ENCODE data around the gene FANCE. TPM values are rescaled to one million over a fixed set of nuclear protein-coding genes. Genes with fewer than 3 reads are reported as not detected.

The FANCE gene
- total and polyA plus RNA-seq, 9 of the 15 experiments (the other 6 are each of a cell fraction or from before 2014, with no cell fraction given), result 5.7 to 30.2 (median 17.0) TPM

DNA sequence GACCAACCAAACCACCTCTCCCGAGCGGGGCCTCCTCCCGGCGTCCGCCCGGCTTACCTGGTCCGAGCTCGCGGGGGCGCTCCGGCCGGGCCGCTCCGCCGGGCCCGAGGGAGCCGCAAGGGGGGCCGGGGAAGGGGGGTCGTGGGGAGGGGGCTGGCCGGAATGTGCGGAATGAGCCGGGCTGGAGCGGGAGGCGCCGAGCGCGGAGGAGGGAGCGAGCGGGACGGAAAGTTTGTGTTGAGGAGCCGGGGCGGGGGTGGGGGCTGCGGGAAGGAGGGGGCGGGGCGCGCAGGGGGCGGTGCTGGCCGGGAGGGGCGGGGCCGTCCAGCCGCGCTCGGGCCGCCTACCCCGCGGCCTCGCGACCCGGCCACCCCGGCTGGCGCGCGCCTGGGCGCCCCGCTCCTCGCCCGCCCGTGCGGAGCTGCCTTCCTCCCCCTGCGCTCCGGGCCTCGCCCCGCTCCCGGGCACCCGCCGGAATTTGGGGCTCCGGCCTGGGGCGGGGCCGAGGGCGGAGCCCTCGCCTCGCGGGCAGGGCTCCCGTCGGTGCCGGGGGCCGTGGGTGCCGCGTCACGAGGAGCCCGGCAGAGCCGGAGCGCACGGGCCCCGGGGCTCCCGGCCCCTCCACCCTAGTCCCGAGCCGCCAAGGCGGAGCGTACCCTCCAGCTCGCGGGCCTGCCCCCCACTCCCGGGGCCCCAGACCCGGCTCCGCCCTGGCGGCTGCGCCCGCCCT, 44.9 kb downstream of the FANCE start, which contains the start of gene TEAD3 (continued):
- no peak for TF ChIP-seq ESRRA (IDR thresholded peaks at IDR 0.05; ENCODE audit: borderline replicate concordance, low read depth)
- no peak for TF ChIP-seq TAL1 (IDR thresholded peaks at IDR 0.05)
- TF ChIP-seq, protein P1, sequence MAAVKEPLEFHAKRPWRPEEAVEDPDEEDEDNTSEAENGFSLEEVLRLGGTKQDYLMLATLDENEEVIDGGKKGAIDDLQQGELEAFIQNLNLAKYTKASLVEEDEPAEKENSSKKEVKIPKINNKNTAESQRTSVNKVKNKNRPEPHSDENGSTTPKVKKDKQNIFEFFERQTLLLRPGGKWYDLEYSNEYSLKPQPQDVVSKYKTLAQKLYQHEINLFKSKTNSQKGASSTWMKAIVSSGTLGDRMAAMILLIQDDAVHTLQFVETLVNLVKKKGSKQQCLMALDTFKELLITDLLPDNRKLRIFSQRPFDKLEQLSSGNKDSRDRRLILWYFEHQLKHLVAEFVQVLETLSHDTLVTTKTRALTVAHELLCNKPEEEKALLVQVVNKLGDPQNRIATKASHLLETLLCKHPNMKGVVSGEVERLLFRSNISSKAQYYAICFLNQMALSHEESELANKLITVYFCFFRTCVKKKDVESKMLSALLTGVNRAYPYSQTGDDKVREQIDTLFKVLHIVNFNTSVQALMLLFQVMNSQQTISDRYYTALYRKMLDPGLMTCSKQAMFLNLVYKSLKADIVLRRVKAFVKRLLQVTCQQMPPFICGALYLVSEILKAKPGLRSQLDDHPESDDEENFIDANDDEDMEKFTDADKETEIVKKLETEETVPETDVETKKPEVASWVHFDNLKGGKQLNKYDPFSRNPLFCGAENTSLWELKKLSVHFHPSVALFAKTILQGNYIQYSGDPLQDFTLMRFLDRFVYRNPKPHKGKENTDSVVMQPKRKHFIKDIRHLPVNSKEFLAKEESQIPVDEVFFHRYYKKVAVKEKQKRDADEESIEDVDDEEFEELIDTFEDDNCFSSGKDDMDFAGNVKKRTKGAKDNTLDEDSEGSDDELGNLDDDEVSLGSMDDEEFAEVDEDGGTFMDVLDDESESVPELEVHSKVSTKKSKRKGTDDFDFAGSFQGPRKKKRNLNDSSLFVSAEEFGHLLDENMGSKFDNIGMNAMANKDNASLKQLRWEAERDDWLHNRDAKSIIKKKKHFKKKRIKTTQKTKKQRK (IDR thresholded peaks at IDR 0.05; ENCODE audit: borderline replicate concordance, low read depth, low read length), result no peak
- no peak for TF ChIP-seq CBX3 (IDR thresholded peaks at IDR 0.05; ENCODE audit: borderline replicate concordance in 1 of 2, low read length in 2 of 2)
- TF ChIP-seq ZNF347 (CRISPR knock-in tag; IDR thresholded peaks at IDR 0.05; ENCODE audit: low read depth), result no peak
- TF ChIP-seq, protein P2, sequence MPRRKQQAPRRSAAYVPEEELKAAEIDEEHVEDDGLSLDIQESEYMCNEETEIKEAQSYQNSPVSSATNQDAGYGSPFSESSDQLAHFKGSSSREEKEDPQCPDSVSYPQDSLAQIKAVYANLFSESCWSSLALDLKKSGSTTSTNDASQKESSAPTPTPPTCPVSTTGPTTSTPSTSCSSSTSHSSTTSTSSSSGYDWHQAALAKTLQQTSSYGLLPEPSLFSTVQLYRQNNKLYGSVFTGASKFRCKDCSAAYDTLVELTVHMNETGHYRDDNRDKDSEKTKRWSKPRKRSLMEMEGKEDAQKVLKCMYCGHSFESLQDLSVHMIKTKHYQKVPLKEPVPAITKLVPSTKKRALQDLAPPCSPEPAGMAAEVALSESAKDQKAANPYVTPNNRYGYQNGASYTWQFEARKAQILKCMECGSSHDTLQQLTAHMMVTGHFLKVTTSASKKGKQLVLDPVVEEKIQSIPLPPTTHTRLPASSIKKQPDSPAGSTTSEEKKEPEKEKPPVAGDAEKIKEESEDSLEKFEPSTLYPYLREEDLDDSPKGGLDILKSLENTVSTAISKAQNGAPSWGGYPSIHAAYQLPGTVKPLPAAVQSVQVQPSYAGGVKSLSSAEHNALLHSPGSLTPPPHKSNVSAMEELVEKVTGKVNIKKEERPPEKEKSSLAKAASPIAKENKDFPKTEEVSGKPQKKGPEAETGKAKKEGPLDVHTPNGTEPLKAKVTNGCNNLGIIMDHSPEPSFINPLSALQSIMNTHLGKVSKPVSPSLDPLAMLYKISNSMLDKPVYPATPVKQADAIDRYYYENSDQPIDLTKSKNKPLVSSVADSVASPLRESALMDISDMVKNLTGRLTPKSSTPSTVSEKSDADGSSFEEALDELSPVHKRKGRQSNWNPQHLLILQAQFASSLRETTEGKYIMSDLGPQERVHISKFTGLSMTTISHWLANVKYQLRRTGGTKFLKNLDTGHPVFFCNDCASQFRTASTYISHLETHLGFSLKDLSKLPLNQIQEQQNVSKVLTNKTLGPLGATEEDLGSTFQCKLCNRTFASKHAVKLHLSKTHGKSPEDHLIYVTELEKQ (CRISPR knock-in tag; IDR thresholded peaks at IDR 0.05), result no peak
- TF ChIP-seq EP400 (IDR thresholded peaks at IDR 0.05), result no peak
- TF ChIP-seq, protein P3, sequence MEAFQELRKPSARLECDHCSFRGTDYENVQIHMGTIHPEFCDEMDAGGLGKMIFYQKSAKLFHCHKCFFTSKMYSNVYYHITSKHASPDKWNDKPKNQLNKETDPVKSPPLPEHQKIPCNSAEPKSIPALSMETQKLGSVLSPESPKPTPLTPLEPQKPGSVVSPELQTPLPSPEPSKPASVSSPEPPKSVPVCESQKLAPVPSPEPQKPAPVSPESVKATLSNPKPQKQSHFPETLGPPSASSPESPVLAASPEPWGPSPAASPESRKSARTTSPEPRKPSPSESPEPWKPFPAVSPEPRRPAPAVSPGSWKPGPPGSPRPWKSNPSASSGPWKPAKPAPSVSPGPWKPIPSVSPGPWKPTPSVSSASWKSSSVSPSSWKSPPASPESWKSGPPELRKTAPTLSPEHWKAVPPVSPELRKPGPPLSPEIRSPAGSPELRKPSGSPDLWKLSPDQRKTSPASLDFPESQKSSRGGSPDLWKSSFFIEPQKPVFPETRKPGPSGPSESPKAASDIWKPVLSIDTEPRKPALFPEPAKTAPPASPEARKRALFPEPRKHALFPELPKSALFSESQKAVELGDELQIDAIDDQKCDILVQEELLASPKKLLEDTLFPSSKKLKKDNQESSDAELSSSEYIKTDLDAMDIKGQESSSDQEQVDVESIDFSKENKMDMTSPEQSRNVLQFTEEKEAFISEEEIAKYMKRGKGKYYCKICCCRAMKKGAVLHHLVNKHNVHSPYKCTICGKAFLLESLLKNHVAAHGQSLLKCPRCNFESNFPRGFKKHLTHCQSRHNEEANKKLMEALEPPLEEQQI (IDR thresholded peaks at IDR 0.05), result no peak
- no peak for TF ChIP-seq MTF1 (CRISPR knock-in tag; IDR thresholded peaks at IDR 0.05; ENCODE audit: borderline replicate concordance)
- no peak for TF ChIP-seq PRMT5 (CRISPR knock-in tag; IDR thresholded peaks at IDR 0.05)
- no peak for TF ChIP-seq ZSCAN29 (IDR thresholded peaks at IDR 0.05)
- no peak for TF ChIP-seq MYBL2 (IDR thresholded peaks at IDR 0.05; ENCODE audit: low read depth)
- no peak for TF ChIP-seq MYBL2 (CRISPR knock-in tag; IDR thresholded peaks at IDR 0.05; ENCODE audit: borderline replicate concordance)
- TF ChIP-seq RBM25 (IDR thresholded peaks at IDR 0.05; ENCODE audit: low read depth, low read length, severe bottlenecking), result no peak
- TF ChIP-seq HNRNPK (IDR thresholded peaks at IDR 0.05; ENCODE audit: low read depth, low read length, poor library complexity, severe bottlenecking), result no peak
- peak; percentile 74; the same call in 1 of the 2 replicates for TF ChIP-seq POLR2AphosphoS5 (IDR thresholded peaks at IDR 0.05; ENCODE audit: control insufficient read depth, insufficient read depth, low read depth, low read length)
